SH-SY5Y (cell line): Measurements from ENCODE around the gene AGR2.

Experiments used
- GATA2 ChIP-seq: IDR thresholded peaks from 2 replicates; pipeline ENCODE4 v1.6.1; 2011; ENCODE audit warnings: mild to moderate bottlenecking, low read depth, low read length
- GATA3 ChIP-seq: IDR thresholded peaks from 2 replicates; pipeline ENCODE4 v1.6.1; 2011; ENCODE audit warnings: low read depth, mild to moderate bottlenecking, low read length, moderate library complexity

DNA sequence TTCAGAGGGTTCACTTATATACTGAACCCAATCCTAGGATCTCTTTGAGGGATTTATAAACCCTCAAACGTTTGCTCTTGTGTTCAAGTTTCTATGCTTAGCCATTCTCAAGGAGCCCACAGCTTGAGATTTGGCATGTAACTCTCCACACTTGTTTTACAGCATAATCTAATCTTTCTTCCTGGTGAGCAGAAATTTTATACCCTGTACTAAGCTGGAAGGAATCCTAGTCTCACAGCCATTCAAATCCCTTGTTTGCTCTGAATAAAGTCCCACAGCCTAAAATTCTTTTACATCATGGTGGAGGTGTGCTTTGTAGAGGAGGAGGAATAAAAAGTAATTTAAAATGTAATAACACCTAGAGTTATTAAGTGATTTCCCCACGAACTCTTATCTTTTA lies 5.3 kb upstream of the AGR2 start:
- no peak for TF ChIP-seq GATA2
- TF ChIP-seq GATA3 = no peak
